PFSK-1 (cell line): ENCODE measurements around the gene MAGEB17.

Experiments used
- POLR2AphosphoS5 ChIP-seq: IDR thresholded peaks from 2 replicates; pipeline ENCODE4 v1.6.1; 2012; ENCODE audit warnings: low read depth, mild to moderate bottlenecking, control low read depth, low read length, moderate library complexity
- REST ChIP-seq, 2 experiments: IDR thresholded peaks; 2 replicates each; pipeline versions ENCODE4 v1.6.1 to v1.8.0; 2011 to 2012; ENCODE audit warnings: low read depth in 2 of 2, low read length in 2 of 2, control low read depth in 1 of 2, inconsistent platforms in 1 of 2, mild to moderate bottlenecking in 1 of 2, moderate library complexity in 1 of 2; ENCODE audit not compliant: insufficient read depth in 1 of 2
- TAF1 ChIP-seq: IDR thresholded peaks from 2 replicates; pipeline ENCODE4 v1.6.1; 2012; ENCODE audit warnings: low read length, control low read depth, borderline replicate concordance; ENCODE audit not compliant: insufficient read depth

- TF ChIP-seq REST (IDR thresholded peaks at IDR 0.05; ENCODE audit: insufficient read depth in 1 of 2, low read depth in 2 of 2, low read length in 2 of 2) (no peak), POLR2AphosphoS5 (no peak), TAF1 (no peak)
These were observed 4.7 kb downstream of the MAGEB17 start for GRCh38 chrX:16171944-16172343.
